ENCODE results near the gene RILPL2.
"Not testable (repeated sequence)": the region's sequence is repeated elsewhere in the genome, so short reads cannot be mapped to it uniquely, and the experiment has no call there.

Gene RILPL2

GRCh38 chr12:123436017-123436964 is at the start of gene RILPL2:
TSS of gene RILPL2 (minus strand) at chr12:123436684. CDS start at chr12:123436420, 264 bp downstream.
- ChIA-PET POLR2A (interaction anchor here (0.5 to 2.2 kb wide), 5 partner anchors 9 to 1426 kb away, joined by 3 to 15 read pairs (median 4); no protein-coding TSS in a partner anchor), CTCF (interaction anchor here (1.0 to 1.6 kb wide), 3 partner anchors 8 to 22 kb away, joined by 3 to 4 read pairs (median 3); partner anchors contain the start of gene SNRNP35)
- DNase-seq (ENCODE audit: extremely low spot score) = peak; percentile 92
- TF ChIP-seq, protein P1, sequence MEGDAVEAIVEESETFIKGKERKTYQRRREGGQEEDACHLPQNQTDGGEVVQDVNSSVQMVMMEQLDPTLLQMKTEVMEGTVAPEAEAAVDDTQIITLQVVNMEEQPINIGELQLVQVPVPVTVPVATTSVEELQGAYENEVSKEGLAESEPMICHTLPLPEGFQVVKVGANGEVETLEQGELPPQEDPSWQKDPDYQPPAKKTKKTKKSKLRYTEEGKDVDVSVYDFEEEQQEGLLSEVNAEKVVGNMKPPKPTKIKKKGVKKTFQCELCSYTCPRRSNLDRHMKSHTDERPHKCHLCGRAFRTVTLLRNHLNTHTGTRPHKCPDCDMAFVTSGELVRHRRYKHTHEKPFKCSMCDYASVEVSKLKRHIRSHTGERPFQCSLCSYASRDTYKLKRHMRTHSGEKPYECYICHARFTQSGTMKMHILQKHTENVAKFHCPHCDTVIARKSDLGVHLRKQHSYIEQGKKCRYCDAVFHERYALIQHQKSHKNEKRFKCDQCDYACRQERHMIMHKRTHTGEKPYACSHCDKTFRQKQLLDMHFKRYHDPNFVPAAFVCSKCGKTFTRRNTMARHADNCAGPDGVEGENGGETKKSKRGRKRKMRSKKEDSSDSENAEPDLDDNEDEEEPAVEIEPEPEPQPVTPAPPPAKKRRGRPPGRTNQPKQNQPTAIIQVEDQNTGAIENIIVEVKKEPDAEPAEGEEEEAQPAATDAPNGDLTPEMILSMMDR (IDR thresholded peaks at IDR 0.05; ENCODE audit: control extremely low read depth, extremely low read depth, low read depth, missing control alignments) = no peak

DNA sequence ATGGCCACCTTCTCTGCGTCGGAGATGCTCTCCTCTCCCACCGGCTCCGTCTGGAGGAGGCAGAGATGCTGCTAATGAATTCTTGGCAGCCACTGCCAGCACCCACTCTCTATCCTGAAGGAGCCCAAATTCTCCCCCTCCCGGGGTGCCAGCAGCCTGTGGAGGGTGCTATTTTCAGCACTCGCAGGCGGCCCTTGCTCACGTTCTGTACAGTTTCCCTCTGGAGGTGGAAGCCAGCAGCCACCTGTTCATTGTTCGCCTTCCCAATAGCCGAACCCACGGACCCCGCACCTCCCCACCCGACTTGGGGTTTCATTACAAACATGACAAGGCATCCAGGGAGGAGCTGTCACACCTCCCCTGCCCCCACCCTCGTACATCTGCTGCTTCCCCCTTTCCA is 49.3 kb upstream of the RILPL2 start:
- TF ChIP-seq, protein P1 (IDR thresholded peaks at IDR 0.05; ENCODE audit: control extremely low read depth, extremely low read depth, low read depth, missing control alignments) = no peak
- POLR2A ChIA-PET = no interaction called here
- CTCF ChIA-PET = interaction anchor here (1.2 kb wide), 1 partner anchor 23 kb away, joined by 4 read pairs; no protein-coding TSS in a partner anchor
- no peak for DNase-seq (ENCODE audit: extremely low spot score)

GRCh38 chr12:123483602-123484248 is 47.2 kb upstream of the RILPL2 start:
- TF ChIP-seq, protein P1 (IDR thresholded peaks at IDR 0.05; ENCODE audit: control extremely low read depth, extremely low read depth, low read depth, missing control alignments) = no peak
- ChIA-PET CTCF (interaction anchor here (1.0 kb wide), 1 partner anchor 9 kb away, joined by 3 read pairs; no protein-coding TSS in a partner anchor), POLR2A (interaction anchor here (1.4 kb wide), 1 partner anchor 251 kb away, joined by 3 read pairs; the partner anchor contains the start of genes MPHOSPH9 and MTRFR)
- DNase-seq (ENCODE audit: extremely low spot score) = no peak

GRCh38 chr12:123482876-123483275 is 46.4 kb upstream of the RILPL2 start:
- ChIA-PET POLR2A (interaction anchor here (1.4 kb wide), 1 partner anchor 250 kb away, joined by 3 read pairs; the partner anchor contains the start of genes MPHOSPH9 and MTRFR), CTCF (interaction anchor here (0.7 to 1.1 kb wide), 4 partner anchors 8 to 245 kb away, joined by 3 to 4 read pairs (median 3); no protein-coding TSS in a partner anchor)
- TF ChIP-seq, protein P1 (IDR thresholded peaks at IDR 0.05; ENCODE audit: control extremely low read depth, extremely low read depth, low read depth, missing control alignments) = no peak
- DNase-seq (ENCODE audit: extremely low spot score) = no peak

GRCh38 chr12:123481251-123481650 is 44.8 kb upstream of the RILPL2 start:
- CTCF ChIA-PET = not testable (repeated sequence)

DNA sequence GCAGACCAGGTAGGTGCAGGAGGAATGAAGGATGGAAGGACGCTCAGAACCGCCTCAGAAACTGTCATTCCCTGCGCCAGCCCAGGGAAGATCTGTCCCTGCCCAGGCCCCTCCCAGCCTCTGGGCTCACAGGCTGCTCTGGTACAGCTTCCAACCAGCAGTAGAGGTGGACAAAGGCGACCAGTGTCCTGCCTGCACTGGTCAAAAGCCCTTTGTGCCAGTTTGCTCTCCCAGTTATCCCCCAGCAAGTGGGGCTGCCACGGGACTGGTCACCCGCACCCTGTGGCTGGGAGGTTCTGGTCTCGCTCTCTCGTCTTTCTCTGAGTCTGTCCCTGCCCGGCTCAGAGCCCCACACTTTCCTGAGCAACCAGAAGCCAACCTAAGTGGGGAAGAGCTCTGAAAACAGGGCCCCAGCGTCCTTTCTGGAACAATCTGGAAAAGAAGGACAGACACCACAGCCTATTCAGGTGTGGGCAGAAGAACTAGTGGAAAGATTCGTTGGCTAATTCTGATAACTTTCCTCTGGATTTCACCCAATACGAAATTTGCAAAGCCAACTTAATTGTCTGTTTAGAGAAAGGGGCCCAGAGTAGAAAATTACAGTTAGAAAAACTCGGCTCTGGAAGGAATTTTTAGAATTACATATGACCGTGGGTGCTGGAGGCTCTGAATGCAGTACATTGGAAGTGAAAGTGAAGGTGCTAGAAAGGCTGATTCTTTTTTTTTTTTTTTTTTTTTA is 43.1 kb upstream of the RILPL2 start:
- ChIA-PET CTCF (no interaction called here), POLR2A (no interaction called here)
- TF ChIP-seq, protein P1 (IDR thresholded peaks at IDR 0.05; ENCODE audit: control extremely low read depth, extremely low read depth, low read depth, missing control alignments) = no peak
- no peak for DNase-seq (ENCODE audit: extremely low spot score)

More at GRCh38 chr12:123481251-123481650, 44.8 kb upstream of the RILPL2 start:
- POLR2A ChIA-PET = interaction anchor here (0.7 kb wide), 1 partner anchor 168 kb away, joined by 5 read pairs; no protein-coding TSS in a partner anchor
- not testable (repeated sequence) for DNase-seq (ENCODE audit: extremely low spot score)
